NCI-H345 (cell line): ENCODE data around the gene CAPN11.

Experiments used
- DNase-seq: peaks from one replicate; lab custom pipeline; 2025; lab: John Stamatoyannopoulos, UW

Gene CAPN11

DNA sequence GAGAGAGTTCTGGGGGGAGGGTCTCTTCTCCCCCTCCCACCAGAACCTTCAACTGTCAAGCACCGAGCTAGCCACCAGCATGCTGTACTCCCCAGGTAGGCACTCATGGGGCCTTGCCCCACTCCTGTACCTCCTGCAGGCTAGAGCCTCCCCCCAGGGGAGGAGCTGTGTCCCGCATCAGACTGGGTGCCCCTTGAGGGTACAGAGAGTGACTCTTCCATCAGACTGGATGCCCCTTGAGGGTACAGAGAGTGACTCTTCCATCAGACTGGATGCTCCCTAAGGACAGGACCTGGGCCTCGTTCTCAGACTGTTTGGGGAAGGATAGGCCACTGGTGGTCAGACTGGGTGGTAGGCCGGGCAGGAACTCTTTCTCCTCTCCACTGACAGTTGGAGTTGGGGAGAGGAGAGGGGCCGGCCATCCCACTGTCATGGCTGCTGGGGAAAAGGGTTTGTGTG, at the start of gene CAPN11:
TSS of gene CAPN11 (plus strand) at position 51 of the 459 bp plus-strand sequence. CDS start at position 80, 29 bp downstream.
- no peak for DNase-seq

DNA sequence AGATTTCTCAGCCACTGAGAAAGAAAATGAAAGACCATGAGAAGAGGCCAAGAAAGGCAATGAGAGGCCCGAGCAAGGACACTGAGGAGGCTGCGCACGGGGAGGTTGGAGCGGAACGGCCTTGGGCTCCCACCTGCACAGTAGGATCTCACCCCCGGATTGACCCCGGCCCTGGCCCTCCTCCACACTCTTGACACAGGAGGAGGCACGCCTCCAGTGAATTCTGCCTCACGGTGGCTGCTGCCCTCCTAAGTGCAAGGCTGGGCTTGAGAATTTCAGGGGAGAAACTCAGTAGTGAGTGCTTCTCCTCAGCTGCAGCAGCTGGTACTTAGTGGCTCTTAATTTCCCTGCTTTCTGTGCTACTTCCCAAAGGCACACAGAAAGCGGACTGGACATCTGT, 49.4 kb upstream of the CAPN11 start:
- no peak for DNase-seq

GRCh38 chr6:44110005-44110676, 48.5 kb upstream of the CAPN11 start:
- no peak for DNase-seq

GRCh38 chr6:44110966-44111365, 47.7 kb upstream of the CAPN11 start:
- DNase-seq, result no peak

- DNase-seq, result no peak
These were observed 46.9 kb upstream of the CAPN11 start for GRCh38 chr6:44111434-44112417.

DNA sequence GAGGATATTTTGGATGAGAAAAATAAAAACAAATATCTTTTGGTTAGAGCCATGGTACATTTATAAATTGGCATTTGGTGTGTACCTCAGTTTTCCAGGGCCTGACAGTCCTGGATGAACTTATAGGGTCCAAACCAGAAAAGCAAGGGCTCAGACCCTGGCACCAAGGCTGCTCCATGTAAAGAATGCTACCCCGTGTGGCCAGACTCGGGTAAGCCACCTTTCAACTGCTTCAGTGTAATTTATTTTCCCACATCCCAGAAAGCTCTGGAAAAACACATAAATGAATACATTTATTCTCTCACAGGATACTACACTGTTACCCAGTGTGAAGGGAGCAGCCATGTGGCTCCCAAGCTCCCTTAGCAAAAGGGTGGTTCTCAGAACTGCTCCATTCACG, 45.2 kb upstream of the CAPN11 start:
- DNase-seq, result no peak

- no peak for DNase-seq
These were observed 42.8 kb upstream of the CAPN11 start for GRCh38 chr6:44115866-44116265.

DNA sequence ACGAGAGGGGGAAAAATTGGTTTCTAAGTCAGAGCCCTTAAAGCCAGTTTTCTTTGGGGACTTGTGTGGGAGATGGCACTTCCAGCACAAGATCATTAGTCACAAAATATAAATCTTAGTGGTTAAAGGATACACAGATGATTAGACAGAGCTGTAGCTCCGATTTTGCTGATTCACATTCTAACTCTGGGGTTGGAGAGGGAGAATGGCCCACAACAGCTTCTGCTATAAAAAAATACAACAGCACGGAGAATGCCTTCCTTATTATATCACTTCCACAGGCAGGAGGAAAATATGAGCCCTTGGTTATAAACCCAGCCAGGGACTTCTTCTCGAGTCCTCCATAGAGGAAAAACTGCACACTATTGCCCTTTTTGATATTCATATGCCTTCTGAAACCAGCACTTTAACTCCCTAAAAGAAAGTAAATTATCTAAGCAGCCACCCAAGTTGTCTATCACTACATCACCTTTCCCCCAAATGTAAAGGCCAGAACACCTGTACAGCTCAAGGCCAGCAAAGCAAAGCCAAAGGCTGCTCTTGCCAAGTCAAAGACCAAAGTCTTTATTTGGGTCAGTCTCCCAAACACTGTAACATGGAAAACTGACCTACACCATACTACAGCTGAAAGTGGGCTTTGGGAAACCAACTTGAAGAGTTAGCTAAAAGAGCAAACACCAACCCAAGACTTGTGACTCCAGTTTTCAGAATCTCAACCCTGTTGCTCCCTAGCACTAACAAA, 41.8 kb upstream of the CAPN11 start:
- DNase-seq, result no peak

- no peak for DNase-seq
These were observed 41.1 kb upstream of the CAPN11 start for GRCh38 chr6:44117397-44118128.

- no peak for DNase-seq
These were observed 38.8 kb upstream of the CAPN11 start for GRCh38 chr6:44119704-44120262.

GRCh38 chr6:44120692-44121443, 37.8 kb upstream of the CAPN11 start:
- DNase-seq, result no peak

DNA sequence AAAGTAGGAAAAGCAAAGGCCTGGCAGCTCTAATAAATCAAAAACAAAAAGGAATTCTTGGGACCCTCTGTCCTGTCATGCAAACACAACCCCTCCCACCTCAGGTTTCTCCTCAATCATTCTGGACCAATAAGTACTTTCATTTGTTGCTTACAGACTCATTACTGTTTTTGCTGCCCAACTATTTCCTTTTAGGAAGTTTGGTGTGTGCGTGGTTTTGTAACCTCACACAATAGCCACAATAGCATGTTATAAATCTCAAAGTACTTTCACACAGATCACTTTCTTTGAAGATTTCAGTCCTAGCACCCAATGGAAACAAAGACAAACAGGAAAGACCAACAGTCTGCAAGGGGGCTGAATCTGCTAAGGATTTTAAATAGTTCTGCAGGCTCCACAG, 35.8 kb upstream of the CAPN11 start:
- no peak for DNase-seq

GRCh38 chr6:44123544-44123943, 35.1 kb upstream of the CAPN11 start:
- no peak for DNase-seq

DNA sequence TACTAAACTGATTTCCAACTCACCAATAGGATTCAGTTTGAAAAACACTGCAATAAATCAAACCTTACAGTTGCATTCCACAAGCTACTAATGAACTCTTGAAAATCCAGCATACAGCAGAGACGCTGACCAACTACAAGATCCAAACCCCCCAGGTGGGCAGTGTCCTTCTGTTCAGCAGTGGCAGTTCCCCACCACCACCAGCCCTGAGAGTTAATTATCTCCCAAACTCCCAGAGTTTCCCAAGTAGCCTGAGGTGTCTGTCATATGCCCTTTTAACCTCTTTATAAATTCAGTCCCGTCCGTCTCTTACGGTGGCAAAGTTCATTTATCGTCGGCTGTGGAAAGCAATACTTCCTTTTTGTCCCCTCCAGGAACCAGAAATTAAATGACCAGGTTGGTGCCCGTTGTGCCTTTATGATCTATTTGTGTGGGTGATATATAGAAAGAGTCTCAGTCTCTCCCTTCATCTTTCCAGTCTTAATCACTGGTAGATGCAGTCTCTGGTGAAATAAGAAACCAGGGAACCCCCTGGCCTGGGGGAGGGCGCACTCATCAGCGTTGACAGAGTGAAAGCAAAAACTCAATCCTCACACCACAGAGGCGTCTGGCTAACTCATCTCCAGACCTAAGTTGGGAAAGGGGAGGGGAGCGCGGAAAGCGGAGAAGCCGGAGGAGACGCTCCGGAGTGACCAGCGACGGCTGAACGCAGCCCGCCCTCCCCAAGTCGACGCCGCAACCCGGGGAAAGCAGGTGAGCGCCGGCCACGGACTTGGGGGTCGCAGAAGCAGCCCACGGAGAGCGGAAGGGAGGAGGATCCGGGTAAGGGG, 32.1 kb upstream of the CAPN11 start:
- peak; percentile 29 for DNase-seq

DNA sequence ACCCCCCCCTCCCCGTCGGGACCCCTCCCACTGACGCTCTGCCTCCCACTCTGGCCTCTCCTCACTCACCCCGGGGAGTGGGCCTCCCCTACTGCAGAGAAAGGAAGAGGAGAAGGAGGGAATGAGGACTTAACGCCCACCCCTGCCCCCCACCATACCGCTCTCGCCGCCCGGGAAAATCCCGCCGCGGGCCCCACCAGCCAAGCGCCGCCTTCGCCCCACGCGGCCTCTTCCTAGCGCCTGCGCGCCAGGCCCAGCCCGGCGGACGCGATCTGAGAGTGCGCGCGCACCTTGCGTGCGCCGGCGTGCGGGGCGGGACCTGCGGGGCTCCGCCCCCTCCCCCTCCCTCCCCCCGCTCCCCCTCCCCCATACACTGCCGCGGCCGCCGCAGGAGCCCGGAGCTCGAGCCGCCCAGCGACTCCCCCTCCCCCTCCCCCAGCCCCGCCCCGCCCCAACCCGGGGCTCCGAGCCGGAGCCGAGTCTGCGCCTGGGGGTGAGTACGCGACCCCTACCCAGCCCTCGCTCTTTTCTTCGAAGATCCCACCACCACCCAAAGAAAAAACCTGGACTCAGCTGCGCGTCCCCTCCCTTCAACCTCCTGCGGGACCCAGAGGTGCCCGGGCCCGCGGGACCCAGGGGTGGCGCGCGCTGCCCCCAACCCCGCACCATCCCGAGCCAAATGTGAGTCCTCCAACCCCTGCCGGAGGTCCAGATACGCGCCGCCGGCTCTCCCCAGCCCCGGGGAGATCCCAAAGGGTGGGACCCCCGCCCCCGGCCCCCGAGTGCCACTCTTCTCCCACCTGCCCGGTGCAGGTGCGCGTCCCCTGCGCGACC, 31.2 kb upstream of the CAPN11 start, which contains the start of the genes MRPL14 and TMEM63B:
TSS of gene MRPL14 (minus strand) at position 267 of the 834 bp plus-strand sequence. CDS start 10,841 bp downstream, outside the sequence.
TSS of gene TMEM63B (plus strand) at position 369 of the 834 bp plus-strand sequence. CDS start 7,031 bp downstream, outside the sequence.
- peak; percentile 89 for DNase-seq

DNA sequence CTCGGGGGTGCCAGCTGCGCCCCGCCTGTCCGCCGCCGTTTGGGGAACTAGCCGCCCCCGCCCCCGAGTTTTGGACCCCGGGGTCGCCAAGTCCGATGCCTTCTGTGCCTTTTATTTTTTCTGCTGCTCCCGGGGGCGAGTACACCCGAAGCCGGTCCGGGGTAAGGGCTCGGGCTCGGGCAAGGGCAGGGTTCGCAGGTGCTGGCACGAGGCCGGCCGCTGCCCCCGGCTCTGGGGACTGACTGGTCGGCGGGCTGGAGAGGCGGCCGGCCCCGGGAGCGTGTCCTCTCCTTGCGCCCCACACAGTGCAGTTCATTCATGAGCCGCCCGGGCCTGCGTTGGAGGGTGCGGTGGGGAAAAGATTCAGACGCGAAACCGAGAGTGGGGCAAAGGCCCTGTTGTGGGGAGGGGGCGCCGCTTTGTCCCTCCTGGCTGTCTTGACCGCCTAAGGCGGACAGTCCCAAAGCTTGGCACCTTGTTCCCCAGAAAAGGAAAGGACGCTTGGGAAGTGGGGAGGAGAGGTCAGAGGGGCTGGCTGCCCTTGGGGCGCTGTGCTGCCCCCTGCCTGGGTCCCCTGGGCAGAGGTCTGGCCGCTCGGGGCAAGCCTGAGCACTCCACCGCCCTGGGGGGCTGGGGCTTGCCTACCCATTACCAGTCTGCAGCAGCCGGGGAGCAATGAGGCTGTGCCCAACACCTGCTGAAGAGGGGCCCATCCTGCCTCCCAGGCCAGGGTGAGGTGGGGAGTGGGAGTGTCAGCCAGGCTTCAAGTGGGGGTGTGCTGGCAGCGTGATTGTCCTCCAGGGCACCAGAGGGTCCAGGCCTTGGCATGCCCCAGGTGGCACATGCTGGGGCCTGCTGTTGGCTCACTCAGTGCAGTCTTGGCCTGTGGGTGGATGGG, 30.4 kb upstream of the CAPN11 start:
- DNase-seq, result peak; percentile 15

- DNase-seq, result no peak
These were observed 28.7 kb upstream of the CAPN11 start for GRCh38 chr6:44129841-44130322.
